Aorta (tissue), 5 donors: Measurements from ENCODE around the gene DNHD1. TPM values are rescaled to one million over a fixed set of nuclear protein-coding genes. Genes with fewer than 3 reads are reported as not detected.

ENCODE experiments used
- ATAC-seq: fragments of 200-7000 bp; cut with Tn5 transposase; one replicate; pipeline ENCODE4 v1.9.1; 2022; ENCODE audit warnings: moderate library complexity; ENCODE audit not compliant: low FRiP score
- DNase-seq, 2 donors: peaks; one replicate each; pipeline ENCODE4 v3.0.0-alpha.2; 2020
- H3K27ac ChIP-seq, 2 donors: one replicate each; pipeline ENCODE4 v1.5.1; 2013; ENCODE audit warnings: low read length in 2 of 2, mild to moderate bottlenecking in 2 of 2, moderate library complexity in 2 of 2, control low read depth in 1 of 2, inconsistent platforms in 1 of 2, low read depth in 1 of 2
- H3K27me3 ChIP-seq, 2 donors: one replicate each; pipeline ENCODE4 v1.6.1; 2013; ENCODE audit warnings: control low read depth in 1 of 2, low read length in 1 of 2, mild to moderate bottlenecking in 1 of 2, moderate library complexity in 1 of 2; ENCODE audit not compliant: insufficient read depth in 2 of 2, control insufficient read depth in 1 of 2
- H3K36me3 ChIP-seq, 2 donors: one replicate each; pipeline ENCODE4 v1.6.1; 2013; ENCODE audit warnings: control low read depth in 1 of 2, low read length in 1 of 2, mild to moderate bottlenecking in 1 of 2; ENCODE audit not compliant: insufficient read depth in 2 of 2, control insufficient read depth in 1 of 2
- H3K4me1 ChIP-seq, 2 donors: one replicate each; pipeline ENCODE4 v1.6.1; 2013; ENCODE audit warnings: low read length in 2 of 2, control low read depth in 1 of 2, mild to moderate bottlenecking in 1 of 2, moderate library complexity in 1 of 2; ENCODE audit not compliant: insufficient read depth in 2 of 2, control insufficient read depth in 1 of 2
- H3K4me3 ChIP-seq, 2 donors: one replicate each; pipeline ENCODE4 v1.5.1; 2013; ENCODE audit warnings: low read length in 2 of 2, control low read depth in 1 of 2, mild to moderate bottlenecking in 1 of 2
- H3K9me3 ChIP-seq: one replicate; pipeline ENCODE4 v1.6.1; 2013; ENCODE audit warnings: mild to moderate bottlenecking, low read length; ENCODE audit not compliant: control insufficient read depth
- WGBS, 2 donors: extraction: QIAGEN DNeasy Blood & Tissue Kit; methylation state at CpG; one replicate each; pipeline ENCODE4 v1.1.7; 2013; 5-methylcytosine and 5-hydroxymethylcytosine counted together
- intact Hi-C, 2 donors: fragments of 100-400 bp; cut with DNase I; formaldehyde crosslinking; loops; one replicate each; pipeline versions ENCODE4 v1.14.2 to v1.15.0; 2022
- polyA plus RNA-seq, 2 donors: library from polyadenylated mRNA; stranded (reverse); fragments of 200-250 nt; gene quantifications; one replicate each; pipeline ENCODE4 v1.2.3, GENCODE V29; 2013
- total RNA-seq, 2 donors: library from RNA; stranded (reverse); fragmentation: NEBNext Ultra II Directional; extraction: Animal tissue kit (Norgen Biotek cat#: 25700); gene quantifications; one replicate each; pipeline ENCODE4 v1.2.1, GENCODE V29; 2021
- donor health status: healthy with polysubstance abuse.
- donor health status: Bipolar disorder and iron deficiency.
- donor health status: DM: no; HTN: no; CAD: no.
- donor health status: DM: no; HTN: no; CAD: no.
- donor health status: DM: yes; HTN: yes; CAD: no.

Gene DNHD1
- total and polyA plus RNA-seq, 4 donors: 1.9 to 28.1 (median 22.3) TPM

GRCh38 chr11:6548121-6548520, 51.0 kb downstream of the DNHD1 start:
- H3K27ac ChIP-seq: no peak overlapping the region
- no peaks in the 10 kb centered on the region for H3K27me3 ChIP-seq
- intact Hi-C loops: no loop called here
- no peak overlapping the region for H3K4me3 ChIP-seq
- no peaks in the 10 kb centered on the region for H3K4me1 ChIP-seq
- ATAC-seq (no peak), DNase-seq (no peak)
- H3K9me3 ChIP-seq: no peaks in the 10 kb centered on the region
- WGBS, 2 donors: 93 to 94% methylated on average over 2 of the region's 2 CpGs
- no peaks in the 10 kb centered on the region for H3K36me3 ChIP-seq

GRCh38 chr11:6548641-6549040, 51.6 kb downstream of the DNHD1 start:
- Histone ChIP-seq H3K27me3 (no peaks in the 10 kb centered on the region), H3K4me1 (no peaks in the 10 kb centered on the region), H3K4me3 (no peak overlapping the region), H3K27ac (no peak overlapping the region), H3K9me3 (no peaks in the 10 kb centered on the region), H3K36me3 (no peaks in the 10 kb centered on the region)
- 87 to 92% methylated on average over 2 to 3 of the region's 3 CpGs for WGBS, 2 donors
- no peak for ATAC-seq
- intact Hi-C loops: no loop called here
- no peak for DNase-seq

GRCh38 chr11:6553634-6554033, 56.6 kb downstream of the DNHD1 start:
- no peak for DNase-seq
- no peak for ATAC-seq
- H3K27ac ChIP-seq: no peak overlapping the region
- peaks cover 0 to 4% of the 10 kb centered on the region in 2 donors for H3K36me3 ChIP-seq
- no peaks in the 10 kb centered on the region for H3K27me3 ChIP-seq
- H3K4me3 ChIP-seq: no peak overlapping the region
- intact Hi-C loops: no loop called here
- no peaks in the 10 kb centered on the region for H3K9me3 ChIP-seq
- no peaks in the 10 kb centered on the region for H3K4me1 ChIP-seq

- no peak overlapping the region for H3K27ac ChIP-seq
- ATAC-seq: no peak
- 89 to 93% methylated on average over 5 of the region's 5 CpGs for WGBS, 2 donors
- no peak for DNase-seq
- H3K4me1 ChIP-seq: no peaks in the 10 kb centered on the region
- no peak overlapping the region for H3K4me3 ChIP-seq
- H3K27me3 ChIP-seq: no peaks in the 10 kb centered on the region
- H3K36me3 ChIP-seq: peaks cover 0 to 5% of the 10 kb centered on the region in 2 donors
- intact Hi-C loops: no loop called here
- H3K9me3 ChIP-seq: no peaks in the 10 kb centered on the region
These were observed 58.0 kb downstream of the DNHD1 start for GRCh38 chr11:6554828-6555706.

- no peaks in the 10 kb centered on the region for H3K27me3 ChIP-seq
- no peak overlapping the region for H3K27ac ChIP-seq
- no peak for DNase-seq
- no peak for ATAC-seq
- H3K9me3 ChIP-seq: no peaks in the 10 kb centered on the region
- no peaks in the 10 kb centered on the region for H3K4me1 ChIP-seq
- H3K36me3 ChIP-seq: peaks cover 0 to 5% of the 10 kb centered on the region in 2 donors
- no peak overlapping the region for H3K4me3 ChIP-seq
- 90 to 91% methylated on average over 11 of the region's 11 CpGs for WGBS, 2 donors
- intact Hi-C loops: no loop called here
These were observed 59.3 kb downstream of the DNHD1 start for GRCh38 chr11:6556139-6556949.

- peaks cover 0 to 5% of the 10 kb centered on the region in 2 donors for H3K36me3 ChIP-seq
- 90 to 96% methylated on average over 11 of the region's 11 CpGs for WGBS, 2 donors
- ATAC-seq (no peak), DNase-seq (peak in 1 of 2 donors; percentile 59)
- H3K27ac ChIP-seq: no peak overlapping the region
- H3K27me3 ChIP-seq: no peaks in the 10 kb centered on the region
- no peaks in the 10 kb centered on the region for H3K9me3 ChIP-seq
- H3K4me1 ChIP-seq: no peaks in the 10 kb centered on the region
- no peak overlapping the region for H3K4me3 ChIP-seq
- intact Hi-C loops: no loop called here
These were observed 60.0 kb downstream of the DNHD1 start for GRCh38 chr11:6557063-6557462.

GRCh38 chr11:6557761-6558674, 60.9 kb downstream of the DNHD1 start:
- ATAC-seq: no peak
- intact Hi-C loops: no loop called here

GRCh38 chr11:6559369-6559768, 62.3 kb downstream of the DNHD1 start:
- Histone ChIP-seq H3K27me3 (no peaks in the 10 kb centered on the region), H3K4me3 (no peak overlapping the region), H3K36me3 (peaks cover 0 to 5% of the 10 kb centered on the region in 2 donors), H3K9me3 (no peaks in the 10 kb centered on the region), H3K27ac (no peak overlapping the region), H3K4me1 (no peaks in the 10 kb centered on the region)
- intact Hi-C loops: no loop called here
- no peak for ATAC-seq
- WGBS, 2 donors: 93 to 100% methylated on average over 1 of the region's 1 CpG
- DNase-seq: no peak

More at GRCh38 chr11:6557761-6558674, 60.9 kb downstream of the DNHD1 start:
- no peak overlapping the region for H3K4me3 ChIP-seq
- peak in 1 of 2 donors; percentile 45 for DNase-seq
- H3K27ac ChIP-seq: no peak overlapping the region
- WGBS, 2 donors: 90 to 91% methylated on average over 14 of the region's 14 CpGs
- no peaks in the 10 kb centered on the region for H3K27me3 ChIP-seq
- H3K36me3 ChIP-seq: peaks cover 0 to 5% of the 10 kb centered on the region in 2 donors
- H3K9me3 ChIP-seq: no peaks in the 10 kb centered on the region
- no peaks in the 10 kb centered on the region for H3K4me1 ChIP-seq
